GM19025 (cell line): ENCODE data around the gene PFDN2.
"Not testable (repeated sequence)": the region's sequence is repeated elsewhere in the genome, so short reads cannot be mapped to it uniquely, and the experiment has no call there.

Source experiments
- ATAC-seq: cut with Tn5 transposase; IDR thresholded peaks from one replicate; pipeline ENCODE4 v1.9.1; 2021; ENCODE audit warnings: mild to moderate bottlenecking, low read depth, moderate library complexity; ENCODE audit not compliant: unreplicated experiment

The PFDN2 gene

GRCh38 chr1:161140755-161141400 lies 23.0 kb upstream of the PFDN2 start:
- no peak for ATAC-seq

- no peak for ATAC-seq
Measured at GRCh38 chr1:161139766-161140165, 21.9 kb upstream of the PFDN2 start.

- no peak for ATAC-seq
Measured at GRCh38 chr1:161138431-161138830, 20.6 kb upstream of the PFDN2 start.

- ATAC-seq = no peak
Measured at GRCh38 chr1:161137881-161138280, 20.0 kb upstream of the PFDN2 start.

GRCh38 chr1:161133220-161133740 lies 15.4 kb upstream of the PFDN2 start:
- no peak for ATAC-seq

- ATAC-seq = peak; percentile 97
Measured at GRCh38 chr1:161132410-161133219, 14.8 kb upstream of the PFDN2 start, which contains the start of gene DEDD. TSS of gene DEDD (minus strand) at chr1:161132667. CDS start at chr1:161124462, 8,205 bp downstream.

- ATAC-seq = no peak
Measured at GRCh38 chr1:161131523-161132409, 13.9 kb upstream of the PFDN2 start.

GRCh38 chr1:161130266-161130665 lies 12.4 kb upstream of the PFDN2 start:
- no peak for ATAC-seq

- ATAC-seq = no peak
Measured at GRCh38 chr1:161128591-161129420, 11.0 kb upstream of the PFDN2 start.

GRCh38 chr1:161127649-161128048 lies 9.8 kb upstream of the PFDN2 start:
- no peak for ATAC-seq

GRCh38 chr1:161122967-161123366 lies 5.1 kb upstream of the PFDN2 start:
- ATAC-seq = no peak

GRCh38 chr1:161121834-161122233 lies 4.0 kb upstream of the PFDN2 start:
- ATAC-seq = no peak

- no peak for ATAC-seq
Measured at GRCh38 chr1:161121042-161121650, 3.3 kb upstream of the PFDN2 start.

- no peak for ATAC-seq
Measured at GRCh38 chr1:161119092-161119903, 1.5 kb upstream of the PFDN2 start.

GRCh38 chr1:161115961-161116360 lies 1.9 kb downstream of the PFDN2 start:
- not testable (repeated sequence) for ATAC-seq

- ATAC-seq = no peak
Measured at GRCh38 chr1:161115132-161115711, 2.6 kb downstream of the PFDN2 start.

GRCh38 chr1:161114556-161114955 lies 3.3 kb downstream of the PFDN2 start:
- ATAC-seq = no peak

GRCh38 chr1:161113915-161114314 lies 3.9 kb downstream of the PFDN2 start:
- ATAC-seq = no peak
